HTERT RPE-1 (cell line): ENCODE measurements around the gene MICU2.
"Not testable (repeated sequence)": the region's sequence is repeated elsewhere in the genome, so short reads cannot be mapped to it uniquely, and the experiment has no call there.

ENCODE experiments used
- in situ Hi-C: fragments of 300-500 bp; cut with MboI; formaldehyde crosslinking; loops from 4 replicates; pipeline ENCODE4 v1.14.3; 2020; ENCODE audit warnings: low sequenced_read_pairs

The MICU2 gene

DNA sequence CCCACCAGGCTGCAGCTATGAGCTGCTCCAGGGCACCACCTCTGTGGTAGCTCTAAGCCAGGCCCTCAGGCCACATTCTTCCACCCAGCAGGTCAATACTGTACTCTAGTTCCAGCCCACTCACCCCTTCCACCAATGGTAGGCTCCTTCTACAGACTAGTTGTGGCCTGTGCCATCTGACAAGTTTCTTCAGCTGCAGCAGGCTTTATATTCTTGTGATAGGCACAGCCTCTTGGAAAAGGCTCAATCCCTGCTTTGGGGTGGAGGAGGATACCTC is 8.5 kb downstream of the MICU2 start:
- in situ Hi-C loops, result no loop called here

GRCh38 chr13:21594715-21595545 is 9.0 kb downstream of the MICU2 start:
- in situ Hi-C loops, result no loop called here

GRCh38 chr13:21590665-21591456 is 13.1 kb downstream of the MICU2 start:
- in situ Hi-C loops, result not testable (repeated sequence)

- in situ Hi-C loops, result no loop called here
Measured at GRCh38 chr13:21590231-21590630, 13.7 kb downstream of the MICU2 start.

GRCh38 chr13:21589510-21589909 is 14.5 kb downstream of the MICU2 start:
- in situ Hi-C loops, result not testable (repeated sequence)

DNA sequence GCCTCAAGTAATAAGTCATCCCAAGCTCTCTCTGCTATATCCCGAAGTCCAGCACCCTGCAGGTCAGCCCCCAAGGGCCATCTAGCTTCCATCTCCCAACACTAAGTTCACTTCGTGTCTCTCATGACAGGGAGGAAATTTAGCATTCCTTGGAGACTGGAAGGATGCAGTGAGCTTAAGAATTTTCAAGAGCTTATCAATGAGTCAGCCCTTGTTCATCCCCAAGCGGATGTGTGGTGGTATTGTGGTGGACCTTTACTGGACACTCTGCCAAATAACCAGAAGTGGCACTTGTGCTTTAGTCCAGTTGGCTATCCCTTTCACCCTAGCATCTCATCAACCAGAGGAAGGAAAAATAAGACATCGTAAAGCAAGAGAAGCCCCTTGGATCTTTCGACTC is 15.6 kb downstream of the MICU2 start:
- in situ Hi-C loops, result not testable (repeated sequence)

GRCh38 chr13:21584973-21585592 is 18.9 kb downstream of the MICU2 start:
- in situ Hi-C loops, result no loop called here

DNA sequence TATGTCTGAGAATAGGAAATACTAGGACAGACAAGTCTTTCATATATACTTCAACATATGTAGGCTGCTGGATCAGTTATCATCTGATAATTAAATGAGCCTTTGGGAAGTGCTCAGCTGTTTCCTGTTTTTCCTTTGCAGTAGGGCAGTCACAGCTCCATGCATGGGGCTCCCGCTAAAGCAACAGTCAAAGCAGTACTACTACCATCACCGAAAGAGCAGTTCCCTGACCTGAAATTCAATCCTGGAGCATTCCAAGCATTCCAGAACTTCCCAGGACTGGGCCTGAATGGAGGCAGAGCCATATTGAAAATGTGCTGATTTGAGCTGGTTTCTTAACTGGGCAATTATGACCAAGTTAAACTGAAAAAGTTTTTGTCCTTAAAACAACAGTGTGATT is 20.5 kb downstream of the MICU2 start:
- in situ Hi-C loops, result no loop called here

GRCh38 chr13:21580736-21581135 is 23.2 kb downstream of the MICU2 start:
- in situ Hi-C loops, result no loop called here

DNA sequence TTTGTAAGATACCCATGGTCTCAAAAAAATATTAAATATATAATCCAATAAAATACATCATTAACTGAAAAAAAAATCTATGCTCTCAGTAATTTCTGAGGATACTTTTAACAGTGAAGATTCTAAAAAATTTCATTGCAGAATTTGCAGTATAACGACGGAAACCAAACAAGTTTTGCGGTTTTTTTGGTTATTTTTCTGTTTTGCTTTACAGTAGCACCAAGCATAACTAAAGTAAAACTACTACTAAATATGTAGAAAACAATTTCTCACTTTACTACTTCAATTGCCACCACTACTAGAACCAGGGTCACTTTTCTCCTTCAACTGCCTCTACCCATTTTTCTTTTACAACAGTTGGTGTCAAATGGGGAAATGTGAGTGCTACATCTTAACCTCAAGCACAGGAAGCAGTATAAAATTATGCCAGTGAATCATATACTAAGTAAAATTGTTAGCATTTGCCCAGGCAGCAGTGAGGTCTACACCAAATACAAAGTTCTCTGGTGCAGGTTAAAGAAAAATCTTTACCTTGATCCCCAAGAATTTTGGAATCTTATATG is 24.1 kb downstream of the MICU2 start:
- in situ Hi-C loops, result no loop called here

- in situ Hi-C loops, result no loop called here
Measured at GRCh38 chr13:21578748-21579147, 25.2 kb downstream of the MICU2 start.

- in situ Hi-C loops, result no loop called here
Measured at GRCh38 chr13:21576426-21576825, 27.5 kb downstream of the MICU2 start.

DNA sequence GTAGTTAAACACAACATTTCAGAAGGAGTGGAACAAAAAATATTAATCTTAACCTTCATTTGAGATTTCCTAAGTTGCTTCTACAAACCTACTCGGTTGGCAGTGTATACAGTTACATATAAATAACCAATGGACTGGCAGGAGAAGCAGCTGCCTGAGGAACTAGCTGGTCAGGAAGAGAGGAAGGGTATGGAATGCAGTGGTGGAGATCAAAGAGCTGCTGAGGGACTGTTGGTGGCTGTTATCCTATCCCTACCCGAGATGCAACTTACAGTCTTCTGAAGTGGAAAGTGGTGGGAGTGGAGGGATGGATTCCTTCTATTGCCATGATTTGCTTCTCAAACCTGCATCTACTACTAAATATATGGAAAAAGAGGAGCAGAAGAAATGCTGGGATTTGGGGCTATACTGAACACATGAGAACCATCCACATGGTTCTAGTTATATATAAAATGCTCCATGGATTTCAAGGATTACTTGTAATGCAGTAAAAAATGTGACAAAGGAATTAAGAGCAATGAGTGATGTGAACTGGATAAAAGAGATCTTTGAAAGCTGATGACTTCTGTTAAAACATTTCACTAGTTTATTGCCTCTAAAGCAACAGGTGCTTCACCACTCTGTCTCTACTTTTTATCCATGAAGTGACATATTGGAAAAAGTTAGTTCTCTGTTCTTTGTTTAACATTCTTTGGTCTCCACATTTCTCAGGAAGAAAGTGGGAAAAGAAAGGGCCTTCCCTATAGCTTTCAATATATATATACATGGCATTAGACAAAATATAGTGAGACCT is 29.9 kb downstream of the MICU2 start:
- in situ Hi-C loops, result no loop called here

DNA sequence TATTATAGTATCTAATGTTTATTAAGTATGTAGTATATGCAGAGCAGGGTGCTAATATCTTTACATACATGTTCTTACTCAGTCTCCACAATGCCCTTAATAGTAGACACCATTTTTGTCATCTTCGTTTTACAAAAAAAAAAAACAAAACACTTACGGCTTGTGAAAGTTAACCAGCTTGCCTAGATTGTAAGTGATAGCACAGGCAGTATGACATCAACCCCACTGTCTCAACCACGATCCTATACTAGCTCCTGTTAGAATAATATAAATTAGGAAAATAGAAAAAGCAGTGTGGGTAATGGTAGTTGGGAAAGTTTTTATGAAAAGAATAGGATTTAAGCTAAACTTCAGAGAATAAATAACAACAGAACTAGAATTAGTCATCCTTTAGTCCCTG is 34.3 kb downstream of the MICU2 start:
- in situ Hi-C loops, result no loop called here

- in situ Hi-C loops, result no loop called here
Measured at GRCh38 chr13:21568854-21569253, 35.1 kb downstream of the MICU2 start.

- in situ Hi-C loops, result no loop called here
Measured at GRCh38 chr13:21567714-21568113, 36.3 kb downstream of the MICU2 start.

DNA sequence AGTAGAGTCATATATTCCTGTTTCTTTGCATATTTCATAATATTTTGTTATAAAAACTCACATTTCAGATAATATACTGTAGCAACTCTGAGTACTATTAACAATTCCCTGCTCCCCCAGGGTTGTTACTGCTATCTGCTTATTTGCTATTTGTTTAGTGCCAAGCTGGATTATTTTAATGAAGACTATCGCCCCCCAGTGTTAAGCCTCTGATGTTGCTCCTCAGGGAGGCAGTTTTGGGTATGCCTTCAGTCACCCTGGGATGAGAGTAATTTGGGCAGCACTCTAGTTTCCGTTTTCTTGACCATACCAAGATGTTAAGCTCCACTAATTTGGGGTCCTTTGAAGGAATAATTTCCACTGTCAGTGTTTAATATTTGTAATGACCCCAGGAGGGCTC is 46.0 kb downstream of the MICU2 start:
- in situ Hi-C loops, result no loop called here

GRCh38 chr13:21556051-21556450 is 47.9 kb downstream of the MICU2 start:
- in situ Hi-C loops, result no loop called here

- in situ Hi-C loops, result not testable (repeated sequence)
Measured at GRCh38 chr13:21553261-21553660, 50.7 kb downstream of the MICU2 start.

DNA sequence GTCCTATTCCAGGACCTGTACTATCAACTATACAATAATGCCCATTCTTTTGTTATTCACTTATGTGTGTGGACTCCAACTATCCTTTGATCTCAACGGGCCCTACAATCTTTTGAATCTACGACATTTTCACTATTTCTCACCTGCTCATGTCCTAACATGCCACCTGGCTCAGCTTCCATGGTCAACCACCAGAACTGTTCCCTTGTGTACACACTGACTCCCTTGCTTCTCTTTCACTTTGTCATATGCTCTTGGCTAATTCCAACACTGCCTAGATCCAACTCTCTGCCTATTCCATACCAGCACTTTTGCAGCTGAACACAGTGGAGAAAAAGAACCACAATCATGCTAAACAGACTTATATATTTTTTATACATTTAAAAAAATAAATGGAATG is 53.1 kb downstream of the MICU2 start:
- in situ Hi-C loops, result no loop called here

DNA sequence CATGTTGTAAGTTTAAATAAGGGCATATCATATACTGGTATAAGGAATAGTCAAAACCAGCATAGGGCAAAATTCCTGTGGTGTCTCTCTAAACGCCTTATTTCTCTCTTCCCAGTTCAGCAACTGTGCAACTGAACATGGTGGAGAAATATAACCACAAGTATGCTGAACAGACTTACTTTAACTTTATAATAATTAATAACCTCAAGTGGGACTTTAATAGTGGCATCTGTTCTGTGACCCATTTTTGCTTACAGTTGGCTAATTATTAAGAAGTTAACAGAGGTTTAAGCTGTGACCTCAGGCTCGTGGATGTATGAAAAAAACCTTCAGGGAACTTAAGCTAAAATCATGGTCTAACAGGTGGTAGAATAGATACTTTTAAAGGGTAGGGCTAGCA is 54.3 kb downstream of the MICU2 start:
- in situ Hi-C loops, result no loop called here
